Measurements from ENCODE around the gene CHD9.

Gene CHD9

GRCh38 chr16:53053967-53054669 lies 673 bp upstream of the CHD9 start:
- Histone ChIP-seq H3K9me2 (ENCODE audit: low read depth, low read length) (no peaks in the 10 kb centered on the region), H3K9ac (ENCODE audit: low read length) (peak overlapping the region; percentile 71), H3K36me3 (ENCODE audit: insufficient read depth, low read length) (no peaks in the 10 kb centered on the region), H3K4me2 (ENCODE audit: low read length) (peak overlapping the region; percentile 99), H3K9me3 (ENCODE audit: low read length) (no peaks in the 10 kb centered on the region), H4K20me1 (ENCODE audit: insufficient read depth, low read length) (no peaks in the 10 kb centered on the region), H3K4me1 (ENCODE audit: insufficient read depth, low read length, severe bottlenecking) (peaks cover 44% of the 10 kb centered on the region), H3K27me3 (ENCODE audit: insufficient read depth, low read length) (no peaks in the 10 kb centered on the region; the same call in 1 of the 2 replicates), H3F3A (ENCODE audit: insufficient read depth, low read length) (no peaks in the 10 kb centered on the region), H3K79me2 (ENCODE audit: insufficient read depth, low read length) (peaks cover 26% of the 10 kb centered on the region), H3K27ac (ENCODE audit: low read depth, low read length, poor library complexity, severe bottlenecking) (peak overlapping the region; percentile 25), H3K4me3 (ENCODE audit: low read depth, low read length, poor library complexity, severe bottlenecking) (peak overlapping the region; percentile 78), H2AFZ (ENCODE audit: low read length) (peak overlapping the region; percentile 57; the same call in 1 of the 2 replicates)
- TF ChIP-seq EZH2 (IDR thresholded peaks at IDR 0.05; ENCODE audit: borderline replicate concordance, low read length), result no peak
- no peak for TF ChIP-seq CTCF (IDR thresholded peaks at IDR 0.05; ENCODE audit: low read length)

GRCh38 chr16:53055541-53056391 lies 975 bp downstream of the CHD9 start:
- TF ChIP-seq CTCF (IDR thresholded peaks at IDR 0.05; ENCODE audit: low read length), result no peak
- TF ChIP-seq EZH2 (IDR thresholded peaks at IDR 0.05; ENCODE audit: borderline replicate concordance, low read length), result no peak
- Histone ChIP-seq H4K20me1 (ENCODE audit: insufficient read depth, low read length) (no peaks in the 10 kb centered on the region), H3K4me3 (ENCODE audit: low read depth, low read length, poor library complexity, severe bottlenecking) (peak overlapping the region; percentile 78), H3K36me3 (ENCODE audit: insufficient read depth, low read length) (no peaks in the 10 kb centered on the region), H3F3A (ENCODE audit: insufficient read depth, low read length) (no peaks in the 10 kb centered on the region), H3K27me3 (ENCODE audit: insufficient read depth, low read length) (no peaks in the 10 kb centered on the region), H3K9ac (ENCODE audit: low read length) (peak overlapping the region; percentile 71), H3K9me3 (ENCODE audit: low read length) (no peaks in the 10 kb centered on the region), H3K9me2 (ENCODE audit: low read depth, low read length) (no peaks in the 10 kb centered on the region), H2AFZ (ENCODE audit: low read length) (no peak overlapping the region; the same call in 1 of the 2 replicates), H3K4me1 (ENCODE audit: insufficient read depth, low read length, severe bottlenecking) (peaks cover 49% of the 10 kb centered on the region), H3K79me2 (ENCODE audit: insufficient read depth, low read length) (peaks cover 39% of the 10 kb centered on the region), H3K4me2 (ENCODE audit: low read length) (peak overlapping the region; percentile 99), H3K27ac (ENCODE audit: low read depth, low read length, poor library complexity, severe bottlenecking) (peak overlapping the region; percentile 86)

GRCh38 chr16:53056392-53056881 lies 1.6 kb downstream of the CHD9 start:
- H3K9ac ChIP-seq (ENCODE audit: low read length), result peak overlapping the region; percentile 71

More at GRCh38 chr16:53056392-53056881, 1.6 kb downstream of the CHD9 start:
- H3K36me3 ChIP-seq (ENCODE audit: insufficient read depth, low read length), result no peaks in the 10 kb centered on the region
- no peak overlapping the region for H2AFZ ChIP-seq (ENCODE audit: low read length)
- H3K27ac ChIP-seq (ENCODE audit: low read depth, low read length, poor library complexity, severe bottlenecking), result peak overlapping the region; percentile 86
- TF ChIP-seq CTCF (IDR thresholded peaks at IDR 0.05; ENCODE audit: low read length), result no peak
- TF ChIP-seq EZH2 (IDR thresholded peaks at IDR 0.05; ENCODE audit: borderline replicate concordance, low read length), result no peak
- H3K27me3 ChIP-seq (ENCODE audit: insufficient read depth, low read length), result no peaks in the 10 kb centered on the region
- no peaks in the 10 kb centered on the region for H3K9me3 ChIP-seq (ENCODE audit: low read length)
- peaks cover 39% of the 10 kb centered on the region for H3K79me2 ChIP-seq (ENCODE audit: insufficient read depth, low read length)
- peak overlapping the region; percentile 99 for H3K4me2 ChIP-seq (ENCODE audit: low read length)
- no peaks in the 10 kb centered on the region for H4K20me1 ChIP-seq (ENCODE audit: insufficient read depth, low read length)
- no peaks in the 10 kb centered on the region for H3K9me2 ChIP-seq (ENCODE audit: low read depth, low read length)
- H3K4me3 ChIP-seq (ENCODE audit: low read depth, low read length, poor library complexity, severe bottlenecking), result peak overlapping the region; percentile 78
- H3K4me1 ChIP-seq (ENCODE audit: insufficient read depth, low read length, severe bottlenecking), result peaks cover 56% of the 10 kb centered on the region
- no peaks in the 10 kb centered on the region for H3F3A ChIP-seq (ENCODE audit: insufficient read depth, low read length)

All from OCI-LY1 (cell line).